ENCODE results near the gene ANXA10. TPM values are rescaled to one million over a fixed set of nuclear protein-coding genes. Genes with fewer than 3 reads are reported as not detected.
"Not testable (repeated sequence)": the region's sequence is repeated elsewhere in the genome, so short reads cannot be mapped to it uniquely, and the experiment has no call there.

Gene ANXA10
- total and polyA plus RNA-seq, 8 donors = 49.6 to 721 (median 251) TPM; not detected in 1

DNA sequence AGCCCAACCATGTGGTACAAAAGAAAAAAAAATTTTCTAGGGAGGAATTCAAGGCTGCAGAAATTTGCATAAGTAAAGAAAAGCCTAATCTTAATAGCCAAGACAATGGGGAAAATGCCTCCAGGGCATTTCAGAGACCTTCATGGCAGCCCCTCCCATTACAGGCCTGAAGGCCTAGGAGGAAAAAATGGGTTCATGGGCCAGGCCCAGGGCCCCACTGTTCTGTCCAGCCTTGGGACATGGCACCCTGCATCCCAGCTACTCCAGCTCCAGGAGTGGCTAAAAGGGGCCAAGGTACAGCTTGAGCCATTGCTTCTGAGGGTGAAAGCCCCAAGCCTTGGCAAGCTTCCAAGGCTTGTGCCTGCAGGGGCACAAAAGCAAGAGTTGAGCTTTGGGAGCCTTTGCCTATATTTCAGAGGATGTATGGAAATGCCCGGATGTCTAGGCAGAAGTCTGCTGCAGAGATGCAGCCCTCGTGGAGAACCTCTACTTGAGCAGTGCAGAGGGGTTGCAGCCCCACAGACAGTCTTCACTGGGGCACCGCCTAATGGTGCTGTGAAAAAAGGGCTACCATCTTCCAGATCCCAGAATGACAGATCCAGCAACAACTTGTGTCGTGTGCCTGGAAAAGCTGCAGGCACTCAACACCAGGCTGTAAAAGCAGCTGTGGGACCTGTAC, 111.0 kb downstream of the ANXA10 start:
- no peaks in the 10 kb centered on the region for H3K4me1 ChIP-seq
- WGBS, 5 donors = 92 to 100% (median 94%) methylated on average over 2 to 4 of the region's 4 CpGs
- no peak for DNase-seq
- intact Hi-C loops (cut with DNase I; ENCODE audit: low total_unique reads) = no loop called here
- H3K4me3 ChIP-seq = no peak overlapping the region
- peaks cover 0 to 8% (median 0%) of the 10 kb centered on the region in 4 donors for H3K36me3 ChIP-seq
- peaks cover 14 to 38% (median 20%) of the 10 kb centered on the region in 4 donors for H3K9me3 ChIP-seq
- H3K27me3 ChIP-seq = no peaks in the 10 kb centered on the region
- H3K27ac ChIP-seq = no peak overlapping the region
- no peak for TF ChIP-seq POLR2A (IDR thresholded peaks at IDR 0.05)
- TF ChIP-seq, protein P1, sequence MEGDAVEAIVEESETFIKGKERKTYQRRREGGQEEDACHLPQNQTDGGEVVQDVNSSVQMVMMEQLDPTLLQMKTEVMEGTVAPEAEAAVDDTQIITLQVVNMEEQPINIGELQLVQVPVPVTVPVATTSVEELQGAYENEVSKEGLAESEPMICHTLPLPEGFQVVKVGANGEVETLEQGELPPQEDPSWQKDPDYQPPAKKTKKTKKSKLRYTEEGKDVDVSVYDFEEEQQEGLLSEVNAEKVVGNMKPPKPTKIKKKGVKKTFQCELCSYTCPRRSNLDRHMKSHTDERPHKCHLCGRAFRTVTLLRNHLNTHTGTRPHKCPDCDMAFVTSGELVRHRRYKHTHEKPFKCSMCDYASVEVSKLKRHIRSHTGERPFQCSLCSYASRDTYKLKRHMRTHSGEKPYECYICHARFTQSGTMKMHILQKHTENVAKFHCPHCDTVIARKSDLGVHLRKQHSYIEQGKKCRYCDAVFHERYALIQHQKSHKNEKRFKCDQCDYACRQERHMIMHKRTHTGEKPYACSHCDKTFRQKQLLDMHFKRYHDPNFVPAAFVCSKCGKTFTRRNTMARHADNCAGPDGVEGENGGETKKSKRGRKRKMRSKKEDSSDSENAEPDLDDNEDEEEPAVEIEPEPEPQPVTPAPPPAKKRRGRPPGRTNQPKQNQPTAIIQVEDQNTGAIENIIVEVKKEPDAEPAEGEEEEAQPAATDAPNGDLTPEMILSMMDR (IDR thresholded peaks at IDR 0.05) = no peak
- TF ChIP-seq POLR2AphosphoS5 (IDR thresholded peaks at IDR 0.05) = no peak
- TF ChIP-seq EP300 (IDR thresholded peaks at IDR 0.05) = no peak

DNA sequence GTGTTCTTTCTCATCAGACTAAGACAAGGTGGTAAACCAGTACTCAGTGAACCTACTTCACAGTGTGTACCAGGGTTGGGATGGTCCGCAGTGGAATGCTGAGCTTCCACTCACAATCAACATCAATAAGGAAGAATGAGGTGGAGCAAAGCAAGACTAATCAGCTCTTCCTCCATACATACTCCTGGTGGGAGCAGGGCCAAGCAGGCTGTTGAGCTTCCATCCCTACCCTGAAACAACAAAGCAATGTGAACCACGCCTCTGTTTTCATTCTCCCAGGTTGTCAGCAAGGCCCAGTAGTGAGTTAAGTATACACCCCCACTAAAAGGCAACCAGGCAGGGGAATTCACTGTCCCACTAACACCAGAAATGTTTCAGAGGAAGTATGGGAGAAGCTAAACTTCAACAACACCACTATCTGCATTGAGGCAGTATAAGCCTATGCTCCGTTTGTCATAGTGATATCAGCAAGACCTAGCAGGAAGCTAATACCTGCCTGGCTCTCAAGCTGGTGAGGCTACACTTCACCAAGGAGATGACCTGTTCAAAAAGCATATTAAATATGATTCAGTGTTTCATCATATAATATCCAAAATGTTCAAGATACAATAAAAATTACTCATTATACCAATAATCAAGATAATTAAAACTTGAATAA, 116.7 kb downstream of the ANXA10 start:
- no peak for TF ChIP-seq EP300 (IDR thresholded peaks at IDR 0.05)
- no peak for TF ChIP-seq POLR2A (IDR thresholded peaks at IDR 0.05)
- no peak for TF ChIP-seq POLR2AphosphoS5 (IDR thresholded peaks at IDR 0.05)
- TF ChIP-seq, protein P1 (IDR thresholded peaks at IDR 0.05) = no peak
- peak in 1 of 2 donors; percentile 28 for DNase-seq
- H3K4me1 ChIP-seq = no peaks in the 10 kb centered on the region
- no peak overlapping the region for H3K4me3 ChIP-seq
- intact Hi-C loops (cut with DNase I; ENCODE audit: low total_unique reads) = no loop called here
- H3K27me3 ChIP-seq = no peaks in the 10 kb centered on the region
- WGBS, 5 donors = 49 to 78% (median 54%) methylated on average over 3 of the region's 3 CpGs
- H3K9me3 ChIP-seq = peaks cover 0 to 15% (median 3%) of the 10 kb centered on the region in 4 donors
- no peaks in the 10 kb centered on the region for H3K36me3 ChIP-seq
- no peak overlapping the region for H3K27ac ChIP-seq

DNA sequence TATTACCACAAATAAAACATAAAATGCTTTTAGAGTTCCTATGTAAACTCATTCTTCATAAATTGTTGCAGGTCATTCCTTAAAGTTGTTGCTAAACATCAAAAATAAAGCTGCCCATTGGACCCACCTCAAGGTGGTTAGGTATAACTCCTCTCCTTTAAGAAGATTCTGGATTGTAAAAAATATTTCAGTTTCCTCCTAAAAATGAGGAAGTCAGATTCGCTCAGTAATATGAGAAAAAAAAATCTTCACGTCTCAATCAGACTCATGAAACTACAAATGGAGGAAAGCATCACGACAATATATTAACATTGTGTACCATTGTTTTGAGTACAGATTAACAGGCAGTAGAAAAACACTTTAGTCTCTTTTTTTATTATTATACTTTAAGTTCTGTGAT, 120.3 kb downstream of the ANXA10 start:
- intact Hi-C loops (cut with DNase I; ENCODE audit: low total_unique reads) = no loop called here

DNA sequence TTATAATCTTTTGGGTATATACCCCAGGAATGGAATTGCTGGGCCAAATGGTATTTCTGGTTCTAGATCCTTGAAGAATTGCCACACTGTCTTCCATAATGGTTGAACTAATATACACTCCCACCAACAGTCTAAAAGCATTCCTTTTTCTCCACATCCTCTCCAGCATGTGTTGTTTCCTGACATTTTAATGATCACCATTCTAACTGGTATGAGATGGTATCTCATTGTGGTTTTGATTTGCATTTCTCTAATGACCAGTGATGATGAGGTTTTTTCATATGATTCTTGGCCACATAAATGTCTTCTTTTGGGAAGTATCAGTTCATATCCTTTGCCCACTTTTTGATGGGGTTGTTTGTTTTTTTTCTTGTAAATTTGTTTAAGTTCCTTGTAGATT, 121.2 kb downstream of the ANXA10 start:
- H3K27ac ChIP-seq; H3K4me3 ChIP-seq; intact Hi-C loops (cut with DNase I; ENCODE audit: low total_unique reads); DNase-seq; H3K27me3 ChIP-seq; H3K4me1 ChIP-seq; H3K9me3 ChIP-seq: not testable (repeated sequence)
- H3K36me3 ChIP-seq = peaks cover 6 to 32% (median 23%) of the 10 kb centered on the region in 4 donors

More for the DNA sequence above, 120.3 kb downstream of the ANXA10 start:
- peaks cover 0 to 4% (median 0%) of the 10 kb centered on the region in 4 donors for H3K9me3 ChIP-seq
- H3K4me1 ChIP-seq = no peaks in the 10 kb centered on the region
- TF ChIP-seq, protein P1 (IDR thresholded peaks at IDR 0.05) = no peak
- TF ChIP-seq POLR2A (IDR thresholded peaks at IDR 0.05) = no peak
- no peak for TF ChIP-seq EP300 (IDR thresholded peaks at IDR 0.05)
- no peak for TF ChIP-seq POLR2AphosphoS5 (IDR thresholded peaks at IDR 0.05)
- DNase-seq = no peak
- H3K27me3 ChIP-seq = no peaks in the 10 kb centered on the region
- peaks cover 4 to 23% (median 15%) of the 10 kb centered on the region in 4 donors for H3K36me3 ChIP-seq
- no peak overlapping the region for H3K4me3 ChIP-seq
- H3K27ac ChIP-seq = no peak overlapping the region
- 73 to 93% (median 90%) methylated on average over 3 of the region's 3 CpGs for WGBS, 5 donors

DNA sequence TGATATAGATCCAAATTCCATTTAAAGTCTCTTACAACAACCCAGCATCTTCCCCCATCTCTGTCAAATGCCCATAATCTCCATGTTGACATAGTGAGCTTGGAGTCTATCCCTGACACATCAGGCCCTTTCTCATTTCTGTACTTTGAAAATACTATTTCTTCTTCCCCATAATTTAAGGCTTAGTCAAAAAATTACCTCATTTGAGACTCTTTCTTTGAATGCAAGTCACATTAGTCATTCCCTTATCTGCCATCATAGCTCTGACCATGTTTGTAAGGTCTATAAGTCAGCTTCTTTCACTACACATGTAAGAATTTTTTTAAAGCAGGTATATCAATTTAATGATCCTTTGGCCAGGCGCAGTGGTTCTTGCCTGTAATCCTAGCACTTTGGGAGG, 126.3 kb downstream of the ANXA10 start:
- Histone ChIP-seq H3K27me3 (no peaks in the 10 kb centered on the region), H3K4me3 (no peak overlapping the region), H3K27ac (no peak overlapping the region), H3K36me3 (peaks cover 6 to 79% (median 55%) of the 10 kb centered on the region in 4 donors), H3K4me1 (peaks cover 0 to 8% (median 2%) of the 10 kb centered on the region in 4 donors), H3K9me3 (peaks cover 0 to 4% (median 0%) of the 10 kb centered on the region in 4 donors)
- 94 to 100% (median 97%) methylated on average over 1 of the region's 1 CpG for WGBS, 5 donors
- DNase-seq = no peak
- intact Hi-C loops (cut with DNase I; ENCODE audit: low total_unique reads) = no loop called here
- no peak for TF ChIP-seq POLR2AphosphoS5 (IDR thresholded peaks at IDR 0.05)
- TF ChIP-seq EP300 (IDR thresholded peaks at IDR 0.05) = no peak
- no peak for TF ChIP-seq POLR2A (IDR thresholded peaks at IDR 0.05)
- TF ChIP-seq, protein P1 (IDR thresholded peaks at IDR 0.05) = no peak
